ENCODE results near the gene HMBS. TPM values are rescaled to one million over a fixed set of nuclear protein-coding genes. Genes with fewer than 3 reads are reported as not detected.

HMBS gene
- total RNA-seq, 1 experiment from 2014 or later = 61.6 TPM

DNA sequence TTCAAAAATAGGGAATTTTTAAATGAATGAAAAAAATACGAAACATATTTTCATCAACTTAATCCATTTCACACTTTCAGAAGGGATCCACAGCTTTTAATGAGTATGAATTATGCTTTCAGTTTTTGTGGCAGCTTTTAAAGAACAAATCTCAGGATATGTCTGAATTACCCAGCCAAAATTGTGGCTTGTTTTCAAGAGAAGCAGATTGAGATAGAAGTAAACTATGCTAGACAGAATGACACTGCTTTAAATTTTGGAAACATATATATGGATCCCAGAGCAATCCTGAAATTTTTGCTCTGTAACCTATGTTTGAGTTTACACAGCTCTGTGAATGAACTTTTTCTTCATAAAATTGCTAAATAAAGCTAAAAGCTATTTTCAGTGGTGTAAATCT, 34.3 kb downstream of the HMBS start:
- Histone ChIP-seq H3K27me3 (ENCODE audit: control insufficient read depth, insufficient read depth, low read length) (no peaks in the 10 kb centered on the region), H3K4me3 (ENCODE audit: low read depth in 2 of 2, low read length in 2 of 2) (no peak overlapping the region), H3K4me1 (ENCODE audit: control insufficient read depth, insufficient read depth, low read length) (peaks cover 12% of the 10 kb centered on the region), H3K27ac (ENCODE audit: low read length) (no peak overlapping the region), H3K36me3 (ENCODE audit: control insufficient read depth, insufficient read depth, low read length) (peaks cover 5% of the 10 kb centered on the region; the same call in 1 of the 2 replicates), H3K9me3 (ENCODE audit: control insufficient read depth, insufficient read depth, low read depth, low read length) (no peaks in the 10 kb centered on the region)
- CTCF ChIA-PET = interaction anchor here (0.8 kb wide), 1 partner anchor 9 kb away, joined by 7 read pairs; no protein-coding TSS in a partner anchor
- ATAC-seq (no peak), DNase-seq (ENCODE audit: low read depth, low spot score) (no peak)
- no peak for TF ChIP-seq POLR2AphosphoS5 (IDR thresholded peaks at IDR 0.05; ENCODE audit: low read depth, low read length)
- TF ChIP-seq, protein P1, sequence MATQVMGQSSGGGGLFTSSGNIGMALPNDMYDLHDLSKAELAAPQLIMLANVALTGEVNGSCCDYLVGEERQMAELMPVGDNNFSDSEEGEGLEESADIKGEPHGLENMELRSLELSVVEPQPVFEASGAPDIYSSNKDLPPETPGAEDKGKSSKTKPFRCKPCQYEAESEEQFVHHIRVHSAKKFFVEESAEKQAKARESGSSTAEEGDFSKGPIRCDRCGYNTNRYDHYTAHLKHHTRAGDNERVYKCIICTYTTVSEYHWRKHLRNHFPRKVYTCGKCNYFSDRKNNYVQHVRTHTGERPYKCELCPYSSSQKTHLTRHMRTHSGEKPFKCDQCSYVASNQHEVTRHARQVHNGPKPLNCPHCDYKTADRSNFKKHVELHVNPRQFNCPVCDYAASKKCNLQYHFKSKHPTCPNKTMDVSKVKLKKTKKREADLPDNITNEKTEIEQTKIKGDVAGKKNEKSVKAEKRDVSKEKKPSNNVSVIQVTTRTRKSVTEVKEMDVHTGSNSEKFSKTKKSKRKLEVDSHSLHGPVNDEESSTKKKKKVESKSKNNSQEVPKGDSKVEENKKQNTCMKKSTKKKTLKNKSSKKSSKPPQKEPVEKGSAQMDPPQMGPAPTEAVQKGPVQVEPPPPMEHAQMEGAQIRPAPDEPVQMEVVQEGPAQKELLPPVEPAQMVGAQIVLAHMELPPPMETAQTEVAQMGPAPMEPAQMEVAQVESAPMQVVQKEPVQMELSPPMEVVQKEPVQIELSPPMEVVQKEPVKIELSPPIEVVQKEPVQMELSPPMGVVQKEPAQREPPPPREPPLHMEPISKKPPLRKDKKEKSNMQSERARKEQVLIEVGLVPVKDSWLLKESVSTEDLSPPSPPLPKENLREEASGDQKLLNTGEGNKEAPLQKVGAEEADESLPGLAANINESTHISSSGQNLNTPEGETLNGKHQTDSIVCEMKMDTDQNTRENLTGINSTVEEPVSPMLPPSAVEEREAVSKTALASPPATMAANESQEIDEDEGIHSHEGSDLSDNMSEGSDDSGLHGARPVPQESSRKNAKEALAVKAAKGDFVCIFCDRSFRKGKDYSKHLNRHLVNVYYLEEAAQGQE (IDR thresholded peaks at IDR 0.05; ENCODE audit: insufficient read depth in 1 of 2, low read depth in 2 of 2, low read length in 1 of 2) = no peak
- no peak for TF ChIP-seq SIN3A (IDR thresholded peaks at IDR 0.05; ENCODE audit: borderline replicate concordance, insufficient read depth, low read depth, low read length)
- TF ChIP-seq, protein P2, sequence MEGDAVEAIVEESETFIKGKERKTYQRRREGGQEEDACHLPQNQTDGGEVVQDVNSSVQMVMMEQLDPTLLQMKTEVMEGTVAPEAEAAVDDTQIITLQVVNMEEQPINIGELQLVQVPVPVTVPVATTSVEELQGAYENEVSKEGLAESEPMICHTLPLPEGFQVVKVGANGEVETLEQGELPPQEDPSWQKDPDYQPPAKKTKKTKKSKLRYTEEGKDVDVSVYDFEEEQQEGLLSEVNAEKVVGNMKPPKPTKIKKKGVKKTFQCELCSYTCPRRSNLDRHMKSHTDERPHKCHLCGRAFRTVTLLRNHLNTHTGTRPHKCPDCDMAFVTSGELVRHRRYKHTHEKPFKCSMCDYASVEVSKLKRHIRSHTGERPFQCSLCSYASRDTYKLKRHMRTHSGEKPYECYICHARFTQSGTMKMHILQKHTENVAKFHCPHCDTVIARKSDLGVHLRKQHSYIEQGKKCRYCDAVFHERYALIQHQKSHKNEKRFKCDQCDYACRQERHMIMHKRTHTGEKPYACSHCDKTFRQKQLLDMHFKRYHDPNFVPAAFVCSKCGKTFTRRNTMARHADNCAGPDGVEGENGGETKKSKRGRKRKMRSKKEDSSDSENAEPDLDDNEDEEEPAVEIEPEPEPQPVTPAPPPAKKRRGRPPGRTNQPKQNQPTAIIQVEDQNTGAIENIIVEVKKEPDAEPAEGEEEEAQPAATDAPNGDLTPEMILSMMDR (IDR thresholded peaks at IDR 0.05) = no peak
- TF ChIP-seq TCF7L2 (IDR thresholded peaks at IDR 0.05; ENCODE audit: low read depth, low read length) = no peak
- intact Hi-C loops (cut with micrococcal nuclease; ENCODE audit: unreplicated experiment) = no loop called here
- POLR2A ChIA-PET = no interaction called here
- in situ Hi-C loops (cut with HindIII; ENCODE audit: low pct_unique_long_range_greater_than_20kb, low sequenced_read_pairs) = no loop called here
- no TSS peak for BruUV-seq (replicated peaks)

DNA sequence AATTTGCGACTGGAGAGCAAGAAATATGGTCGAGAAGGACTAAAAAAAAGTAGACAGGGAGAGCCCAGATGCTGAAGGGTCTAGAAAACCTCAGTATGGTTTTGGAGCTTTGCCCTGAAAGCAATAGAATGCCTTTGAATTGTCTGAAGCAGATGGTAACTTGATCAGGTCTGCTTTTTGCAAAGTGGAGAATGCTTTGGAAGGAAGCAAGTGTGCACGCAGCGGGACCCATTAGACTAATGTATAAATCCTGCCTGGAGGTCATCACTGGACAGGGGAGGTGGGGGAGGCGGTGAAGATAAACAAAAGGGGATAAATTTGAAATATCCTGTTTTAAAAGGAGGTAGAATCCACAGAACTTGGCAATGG, 35.9 kb downstream of the HMBS start:
- in situ Hi-C loops (cut with HindIII; ENCODE audit: low pct_unique_long_range_greater_than_20kb, low sequenced_read_pairs) = no loop called here
- ATAC-seq = no peak

More for the DNA sequence above, 35.9 kb downstream of the HMBS start:
- H3K27me3 ChIP-seq (ENCODE audit: control insufficient read depth, insufficient read depth, low read length) = no peaks in the 10 kb centered on the region
- H3K4me1 ChIP-seq (ENCODE audit: control insufficient read depth, insufficient read depth, low read length) = peaks cover 12% of the 10 kb centered on the region
- H3K9me3 ChIP-seq (ENCODE audit: control insufficient read depth, insufficient read depth, low read depth, low read length) = no peaks in the 10 kb centered on the region
- intact Hi-C loops (cut with micrococcal nuclease; ENCODE audit: unreplicated experiment) = no loop called here
- DNase-seq (ENCODE audit: low read depth, low spot score) = no peak
- TF ChIP-seq POLR2AphosphoS5 (IDR thresholded peaks at IDR 0.05; ENCODE audit: low read depth, low read length) (peak; percentile 32; the same call in 1 of the 2 replicates), SIN3A (IDR thresholded peaks at IDR 0.05; ENCODE audit: borderline replicate concordance, insufficient read depth, low read depth, low read length) (no peak)
- TF ChIP-seq, protein P1 (IDR thresholded peaks at IDR 0.05; ENCODE audit: insufficient read depth in 1 of 2, low read depth in 2 of 2, low read length in 1 of 2) = no peak
- H3K36me3 ChIP-seq (ENCODE audit: control insufficient read depth, insufficient read depth, low read length) = peaks cover 5% of the 10 kb centered on the region
- peak overlapping the region; percentile 96 for H3K27ac ChIP-seq (ENCODE audit: low read length)
- TSS peak; percentile 99 for BruUV-seq (replicated peaks)
- peak overlapping the region; percentile 79 to 87 for H3K4me3 ChIP-seq (ENCODE audit: low read depth in 2 of 2, low read length in 2 of 2)
- ChIA-PET POLR2A (interaction anchor here (0.6 kb wide), 3 partner anchors 13 to 470 kb away, joined by 3 to 13 read pairs (median 3); no protein-coding TSS in a partner anchor), CTCF (interaction anchor here (1.0 kb wide), 1 partner anchor 11 kb away, joined by 3 read pairs; no protein-coding TSS in a partner anchor)
